Smooth muscle cell (in vitro differentiated cells): ENCODE measurements around the gene RPL18. TPM values are rescaled to one million over a fixed set of nuclear protein-coding genes. Genes with fewer than 3 reads are reported as not detected.

Source experiments
- DNase-seq: peaks from one replicate; lab custom pipeline; 2025; ENCODE audit not compliant: unreplicated experiment; lab: John Stamatoyannopoulos, UW
- H2AFZ ChIP-seq: fragments of 200-600 bp; sonication (generic); 2 replicates; pipeline ENCODE4 v1.6.0; 2016; ENCODE audit warnings: antibody characterized with exemption, low read depth, mild to moderate bottlenecking
- H3F3A ChIP-seq: fragments of 200-600 bp; sonication (generic); 2 replicates; pipeline ENCODE4 v1.6.0; 2017; ENCODE audit warnings: antibody characterized with exemption, low read depth
- H3K27ac ChIP-seq: fragments of 200-600 bp; sonication (generic); 2 replicates; pipeline ENCODE4 v1.5.1; 2016; ENCODE audit warnings: low read depth, mild to moderate bottlenecking
- H3K27me3 ChIP-seq: fragments of 200-600 bp; sonication (generic); 2 replicates; pipeline ENCODE4 v1.6.1; 2016; ENCODE audit warnings: low read depth, mild to moderate bottlenecking
- H3K36me3 ChIP-seq: fragments of 200-600 bp; sonication (generic); 2 replicates; pipeline ENCODE4 v1.5.1; 2016; ENCODE audit warnings: low read depth
- H3K4me1 ChIP-seq: fragments of 200-600 bp; sonication (generic); 2 replicates; pipeline ENCODE4 v1.5.1; 2016; ENCODE audit warnings: low read depth
- H3K4me2 ChIP-seq: fragments of 200-600 bp; sonication (generic); 2 replicates; pipeline ENCODE4 v1.6.0; 2016; ENCODE audit warnings: mild to moderate bottlenecking
- H3K4me3 ChIP-seq: fragments of 200-600 bp; sonication (generic); 2 replicates; pipeline ENCODE4 v1.5.1; 2016; ENCODE audit warnings: mild to moderate bottlenecking
- H3K79me2 ChIP-seq: fragments of 200-600 bp; sonication (generic); 2 replicates; pipeline ENCODE4 v1.6.0; 2016; ENCODE audit warnings: low read depth, mild to moderate bottlenecking
- H3K9ac ChIP-seq: fragments of 200-600 bp; sonication (generic); 2 replicates; pipeline ENCODE4 v1.6.0; 2016; ENCODE audit warnings: low read depth
- H3K9me3 ChIP-seq: fragments of 200-600 bp; sonication (generic); replicated peaks from 2 replicates; pipeline ENCODE4 v1.5.1; 2016; ENCODE audit warnings: low read depth
- H4K20me1 ChIP-seq: fragments of 200-600 bp; sonication (generic); 2 replicates; pipeline ENCODE4 v1.6.0; 2016; ENCODE audit warnings: low read depth
- WGBS: methylation state at CpG from one replicate; pipeline ENCODE4 v1.1.7; 2016; ENCODE audit warnings: low lambda C conversion rate; 5-methylcytosine and 5-hydroxymethylcytosine counted together
- polyA plus RNA-seq: library from polyadenylated mRNA; unstranded; fragments of >200 nt; fragmentation: Nextera tagmentation; extraction: Ambion mirVana; gene quantifications from 2 replicates; pipeline ENCODE4 v1.2.1, GENCODE V29; 2016
- total RNA-seq: library from RNA; depleted of rRNA; stranded (reverse); fragments of >200 nt; gene quantifications from 2 replicates; pipeline ENCODE4 v1.2.3, GENCODE V29; 2014
- TF ChIP-seq, protein P1 (sequence below): fragments of 200-600 bp; sonication (generic); IDR thresholded peaks from 2 replicates; pipeline ENCODE4 v1.5.1; 2017; ENCODE audit warnings: borderline replicate concordance, mild to moderate bottlenecking, antibody characterized with exemption; ENCODE audit not compliant: insufficient read depth, poor library complexity, severe bottlenecking

The RPL18 gene
- total and polyA plus RNA-seq, 2 experiments from 2014 or later: 666 to 1,519 TPM

DNA sequence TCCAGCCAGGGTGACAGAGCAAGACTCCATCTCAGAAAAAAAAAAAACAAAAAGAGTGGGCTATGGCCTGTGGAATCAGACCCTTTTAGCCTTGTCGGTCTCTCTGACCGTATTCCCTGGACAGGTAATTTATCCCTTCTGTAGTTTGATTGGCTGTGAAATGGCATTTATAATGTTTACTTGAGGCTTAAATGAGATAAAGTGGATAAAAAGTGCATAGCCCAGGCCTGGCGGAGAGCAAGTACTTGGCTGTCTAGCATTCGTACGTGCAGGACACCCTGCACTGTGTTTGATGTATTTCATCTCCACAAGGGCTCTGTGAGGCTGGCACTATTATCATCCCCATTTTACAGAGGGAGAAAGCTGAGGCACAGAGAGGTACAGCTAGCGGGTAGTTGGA, 46.8 kb upstream of the RPL18 start:
- no peaks in the 10 kb centered on the region for H3K79me2 ChIP-seq
- H4K20me1 ChIP-seq: no peaks in the 10 kb centered on the region
- no peaks in the 10 kb centered on the region for H3F3A ChIP-seq
- no peak for DNase-seq
- H3K4me1 ChIP-seq: no peaks in the 10 kb centered on the region
- no peaks in the 10 kb centered on the region for H3K36me3 ChIP-seq
- no peak overlapping the region for H3K4me3 ChIP-seq
- no peak overlapping the region for H3K27ac ChIP-seq
- H3K9ac ChIP-seq: no peak overlapping the region
- H3K4me2 ChIP-seq: no peak overlapping the region
- WGBS: 88% methylated on average over 6 of the region's 6 CpGs
- H2AFZ ChIP-seq: no peak overlapping the region
- no peaks in the 10 kb centered on the region for H3K27me3 ChIP-seq
- TF ChIP-seq, protein P1, sequence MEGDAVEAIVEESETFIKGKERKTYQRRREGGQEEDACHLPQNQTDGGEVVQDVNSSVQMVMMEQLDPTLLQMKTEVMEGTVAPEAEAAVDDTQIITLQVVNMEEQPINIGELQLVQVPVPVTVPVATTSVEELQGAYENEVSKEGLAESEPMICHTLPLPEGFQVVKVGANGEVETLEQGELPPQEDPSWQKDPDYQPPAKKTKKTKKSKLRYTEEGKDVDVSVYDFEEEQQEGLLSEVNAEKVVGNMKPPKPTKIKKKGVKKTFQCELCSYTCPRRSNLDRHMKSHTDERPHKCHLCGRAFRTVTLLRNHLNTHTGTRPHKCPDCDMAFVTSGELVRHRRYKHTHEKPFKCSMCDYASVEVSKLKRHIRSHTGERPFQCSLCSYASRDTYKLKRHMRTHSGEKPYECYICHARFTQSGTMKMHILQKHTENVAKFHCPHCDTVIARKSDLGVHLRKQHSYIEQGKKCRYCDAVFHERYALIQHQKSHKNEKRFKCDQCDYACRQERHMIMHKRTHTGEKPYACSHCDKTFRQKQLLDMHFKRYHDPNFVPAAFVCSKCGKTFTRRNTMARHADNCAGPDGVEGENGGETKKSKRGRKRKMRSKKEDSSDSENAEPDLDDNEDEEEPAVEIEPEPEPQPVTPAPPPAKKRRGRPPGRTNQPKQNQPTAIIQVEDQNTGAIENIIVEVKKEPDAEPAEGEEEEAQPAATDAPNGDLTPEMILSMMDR: no peak
- no peaks in the 10 kb centered on the region for H3K9me3 ChIP-seq

GRCh38 chr19:48664476-48664875, 45.5 kb upstream of the RPL18 start:
- Histone ChIP-seq H3K4me1 (no peaks in the 10 kb centered on the region), H3K4me3 (no peak overlapping the region), H3K27ac (no peak overlapping the region), H2AFZ (no peak overlapping the region), H3K4me2 (no peak overlapping the region), H3F3A (no peaks in the 10 kb centered on the region), H3K79me2 (no peaks in the 10 kb centered on the region), H4K20me1 (no peaks in the 10 kb centered on the region), H3K9ac (no peak overlapping the region), H3K27me3 (no peaks in the 10 kb centered on the region), H3K9me3 (no peaks in the 10 kb centered on the region), H3K36me3 (no peaks in the 10 kb centered on the region)
- no peak for DNase-seq
- TF ChIP-seq, protein P1: no peak
- WGBS: 86% methylated on average over 14 of the region's 14 CpGs

DNA sequence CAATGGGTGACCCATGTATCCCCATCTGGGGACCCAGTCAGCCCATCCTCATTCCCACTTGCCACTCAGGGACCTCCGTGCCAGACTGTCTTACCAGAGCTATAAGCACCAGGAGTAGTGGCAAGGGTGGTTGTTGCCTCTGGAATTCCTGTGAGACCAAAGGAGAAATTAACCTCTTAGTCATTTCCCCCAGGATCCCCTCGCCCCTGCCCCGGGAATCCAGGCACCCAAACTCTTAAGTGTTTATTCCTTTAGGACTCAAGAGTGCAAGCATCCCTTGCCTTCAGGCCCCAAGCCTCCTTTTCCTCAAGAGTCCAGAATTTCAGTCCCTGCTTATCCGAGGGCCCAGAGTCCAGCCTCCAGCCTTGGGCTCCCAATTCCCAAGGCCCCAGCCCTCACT, 44.7 kb upstream of the RPL18 start:
- no peaks in the 10 kb centered on the region for H3F3A ChIP-seq
- no peak overlapping the region for H3K4me3 ChIP-seq
- H3K4me1 ChIP-seq: no peaks in the 10 kb centered on the region
- no peaks in the 10 kb centered on the region for H4K20me1 ChIP-seq
- no peak overlapping the region for H2AFZ ChIP-seq
- H3K27ac ChIP-seq: no peak overlapping the region
- H3K9ac ChIP-seq: no peak overlapping the region
- DNase-seq: no peak
- H3K79me2 ChIP-seq: no peaks in the 10 kb centered on the region
- WGBS: 83% methylated on average over 4 of the region's 4 CpGs
- H3K4me2 ChIP-seq: no peak overlapping the region
- no peaks in the 10 kb centered on the region for H3K9me3 ChIP-seq
- TF ChIP-seq, protein P1: no peak
- no peaks in the 10 kb centered on the region for H3K36me3 ChIP-seq
- H3K27me3 ChIP-seq: no peaks in the 10 kb centered on the region

- H3K4me2 ChIP-seq: no peak overlapping the region
- no peak overlapping the region for H3K27ac ChIP-seq
- no peak for DNase-seq
- H3K4me1 ChIP-seq: no peaks in the 10 kb centered on the region
- H2AFZ ChIP-seq: no peak overlapping the region
- H3F3A ChIP-seq: no peaks in the 10 kb centered on the region
- no peaks in the 10 kb centered on the region for H3K36me3 ChIP-seq
- no peaks in the 10 kb centered on the region for H3K27me3 ChIP-seq
- TF ChIP-seq, protein P1: no peak
- H3K79me2 ChIP-seq: no peaks in the 10 kb centered on the region
- H3K9me3 ChIP-seq: no peaks in the 10 kb centered on the region
- WGBS: 98% methylated on average over 50 of the region's 50 CpGs
- no peak overlapping the region for H3K9ac ChIP-seq
- no peaks in the 10 kb centered on the region for H4K20me1 ChIP-seq
- no peak overlapping the region for H3K4me3 ChIP-seq
Measured at GRCh38 chr19:48661711-48662090, 42.7 kb upstream of the RPL18 start.
